SU-DHL-6 (cell line): Measurements from ENCODE around the gene DCLRE1A.

Experiments
- H2AFZ ChIP-seq: fragments of 200-600 bp; sonication (generic); 2 replicates; pipeline ENCODE4 v1.6.1; 2014; ENCODE audit warnings: low read depth, mild to moderate bottlenecking, moderate library complexity, mixed read lengths, antibody characterized with exemption, low read length; ENCODE audit not compliant: severe bottlenecking
- H3F3A ChIP-seq: fragments of 200-600 bp; shearing (Covaris generic); 2 replicates; pipeline ENCODE4 v1.6.0; 2016; ENCODE audit warnings: antibody characterized with exemption, mild to moderate bottlenecking; ENCODE audit not compliant: insufficient read depth
- H3K27ac ChIP-seq: fragments of 200-600 bp; sonication (generic); 2 replicates; pipeline ENCODE4 v1.5.1; 2016; ENCODE audit warnings: low read depth, mild to moderate bottlenecking, low read length, moderate library complexity, mixed read lengths
- H3K27me3 ChIP-seq: fragments of 200-600 bp; sonication (generic), shearing (Covaris generic); 2 replicates; pipeline ENCODE4 v1.6.0; 2014; ENCODE audit warnings: mild to moderate bottlenecking, low read length
- H3K36me3 ChIP-seq: fragments of 200-600 bp; sonication (generic); 2 replicates; pipeline ENCODE4 v1.6.1; 2014; ENCODE audit warnings: mild to moderate bottlenecking, low read length, mixed read lengths
- H3K4me2 ChIP-seq: fragments of 300-600, 200-600 bp; shearing (Covaris generic), sonication (generic); 2 replicates; pipeline ENCODE4 v1.6.0; 2014; ENCODE audit warnings: low read length, low read depth, mild to moderate bottlenecking; ENCODE audit not compliant: poor library complexity, severe bottlenecking
- H3K4me3 ChIP-seq: fragments of 200-600 bp; sonication (generic); 2 replicates; pipeline ENCODE4 v1.5.1; 2014; ENCODE audit warnings: antibody characterized with exemption, low read length, mild to moderate bottlenecking, mixed read lengths; ENCODE audit not compliant: insufficient read depth, poor library complexity, severe bottlenecking
- H3K79me2 ChIP-seq: fragments of 200-600 bp; sonication (generic); 2 replicates; pipeline ENCODE4 v1.6.1; 2014; ENCODE audit warnings: mild to moderate bottlenecking, low read length, moderate library complexity; ENCODE audit not compliant: insufficient read depth
- H3K9ac ChIP-seq: fragments of 200-600 bp; sonication (generic); 2 replicates; pipeline ENCODE4 v1.7.0; 2014; ENCODE audit warnings: mild to moderate bottlenecking, low read length
- H3K9me2 ChIP-seq: fragments of 200-600 bp; sonication (generic); replicated peaks from 2 replicates; pipeline ENCODE4 v1.6.1; 2014; ENCODE audit warnings: low read length; ENCODE audit not compliant: insufficient read depth
- H3K9me3 ChIP-seq: fragments of 200-600 bp; sonication (generic); 2 replicates; pipeline ENCODE4 v1.6.1; 2014; ENCODE audit warnings: low read length, mixed read lengths; ENCODE audit not compliant: insufficient read depth
- H4K20me1 ChIP-seq: fragments of 200-600 bp; sonication (generic); 2 replicates; pipeline ENCODE4 v1.6.1; 2014; ENCODE audit warnings: low read depth, mild to moderate bottlenecking, antibody characterized with exemption, low read length, moderate library complexity, mixed read lengths
- CTCF ChIP-seq: fragments of 200-600 bp; sonication (generic); IDR thresholded peaks from one replicate; pipeline ENCODE4 v1.5.1; 2017; ENCODE audit warnings: antibody characterized with exemption, mild to moderate bottlenecking, low read length, moderate library complexity; ENCODE audit not compliant: insufficient read depth, poor library complexity, severe bottlenecking
- EZH2phosphoT487 ChIP-seq: fragments of 200-600 bp; sonication (generic), shearing (Covaris generic); conservative IDR thresholded peaks from 2 replicates; pipeline ENCODE4 v1.6.1; 2018; ENCODE audit warnings: mild to moderate bottlenecking, antibody characterized with exemption, low read length, moderate library complexity, mixed read lengths

DCLRE1A gene

GRCh38 chr10:113859261-113859660, 5.4 kb upstream of the DCLRE1A start:
- Histone ChIP-seq H4K20me1 (no peaks in the 10 kb centered on the region), H3K9me2 (no peaks in the 10 kb centered on the region), H3F3A (peaks cover 10% of the 10 kb centered on the region; the same call in 1 of the 2 replicates), H3K9me3 (no peaks in the 10 kb centered on the region), H2AFZ (no peak overlapping the region), H3K27me3 (no peaks in the 10 kb centered on the region), H3K9ac (no peak overlapping the region), H3K4me3 (no peak overlapping the region), H3K36me3 (peaks cover 45% of the 10 kb centered on the region), H3K4me2 (peak overlapping the region; percentile 79), H3K79me2 (peaks cover 42% of the 10 kb centered on the region), H3K27ac (no peak overlapping the region; the same call in 1 of the 2 replicates)
- TF ChIP-seq EZH2phosphoT487 (no peak), CTCF (no peak)

- peak overlapping the region; percentile 79 for H3K4me2 ChIP-seq
- no peaks in the 10 kb centered on the region for H3K9me3 ChIP-seq
- H3K27me3 ChIP-seq: no peaks in the 10 kb centered on the region
- TF ChIP-seq EZH2phosphoT487: no peak
- TF ChIP-seq CTCF: no peak
- no peak overlapping the region for H3K9ac ChIP-seq
- peak overlapping the region; percentile 24; the same call in 1 of the 2 replicates for H3K27ac ChIP-seq
- peaks cover 41% of the 10 kb centered on the region for H3K36me3 ChIP-seq
- no peaks in the 10 kb centered on the region for H3K9me2 ChIP-seq
- H3F3A ChIP-seq: peaks cover 12% of the 10 kb centered on the region
- no peak overlapping the region for H2AFZ ChIP-seq
- H3K79me2 ChIP-seq: peaks cover 49% of the 10 kb centered on the region
- H4K20me1 ChIP-seq: no peaks in the 10 kb centered on the region
- no peak overlapping the region for H3K4me3 ChIP-seq
Observed at GRCh38 chr10:113858541-113858940, 4.7 kb upstream of the DCLRE1A start.

GRCh38 chr10:113857210-113857609, 3.3 kb upstream of the DCLRE1A start:
- Histone ChIP-seq H3K36me3 (peaks cover 36% of the 10 kb centered on the region), H4K20me1 (no peaks in the 10 kb centered on the region), H3F3A (peaks cover 23% of the 10 kb centered on the region), H3K9me3 (no peaks in the 10 kb centered on the region), H2AFZ (no peak overlapping the region), H3K79me2 (peaks cover 51% of the 10 kb centered on the region), H3K9ac (peak overlapping the region; percentile 92; the same call in 1 of the 2 replicates), H3K4me3 (peak overlapping the region; percentile 86), H3K9me2 (no peaks in the 10 kb centered on the region), H3K4me2 (peak overlapping the region; percentile 79), H3K27me3 (no peaks in the 10 kb centered on the region), H3K27ac (no peak overlapping the region)
- no peak for TF ChIP-seq EZH2phosphoT487
- TF ChIP-seq CTCF: no peak
